ENCODE results near the gene ANKRD23.
A peak's percentile ranks its signal among the peaks of the same experiment; 100 is the strongest.
"Not testable (repeated sequence)": the region's sequence is repeated elsewhere in the genome, so short reads cannot be mapped to it uniquely, and the experiment has no call there.

ANKRD23 gene

DNA sequence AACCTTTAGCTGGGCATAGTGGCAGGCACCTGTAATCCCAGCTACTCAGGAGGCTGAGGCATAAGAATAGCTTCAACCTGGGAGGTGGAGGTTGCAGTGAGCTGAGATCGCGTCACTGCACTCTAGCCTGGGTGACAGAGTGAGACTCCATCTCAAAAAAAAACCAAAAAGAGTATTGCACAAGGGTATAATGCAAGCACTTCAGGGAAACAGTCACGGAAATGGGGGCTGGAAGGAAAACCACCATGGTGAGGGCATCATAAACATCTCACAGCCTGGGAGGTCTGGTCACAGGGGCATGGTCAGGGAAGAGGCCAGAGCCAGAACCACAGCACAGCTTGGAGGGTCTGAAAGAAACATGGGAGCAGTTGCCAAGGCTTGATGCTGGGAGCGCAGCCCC lies 19.2 kb upstream of the ANKRD23 start:
- DNase-seq (ENCODE audit: low spot score), result not testable (repeated sequence)

DNA sequence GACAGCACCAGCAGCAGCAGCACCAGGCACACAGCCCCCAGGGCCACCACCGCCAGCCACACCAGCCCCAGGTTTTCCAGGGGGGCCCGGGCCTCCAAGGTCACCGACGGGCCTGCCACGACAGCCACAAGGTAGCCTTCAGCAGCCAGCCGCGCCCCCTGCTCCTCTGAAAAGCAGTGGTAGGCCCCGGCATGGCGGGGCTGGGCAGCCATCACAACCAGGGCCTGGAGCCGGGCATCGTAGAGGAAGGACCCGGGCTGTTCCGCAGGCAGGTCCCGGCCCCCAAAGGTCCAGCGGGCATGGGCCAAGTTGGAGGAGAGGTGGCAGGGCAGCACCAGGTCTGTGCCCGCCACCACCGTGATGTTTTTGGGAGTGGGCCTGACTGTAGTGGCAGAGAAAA lies 17.3 kb upstream of the ANKRD23 start:
- no peak for DNase-seq (ENCODE audit: low spot score)

DNA sequence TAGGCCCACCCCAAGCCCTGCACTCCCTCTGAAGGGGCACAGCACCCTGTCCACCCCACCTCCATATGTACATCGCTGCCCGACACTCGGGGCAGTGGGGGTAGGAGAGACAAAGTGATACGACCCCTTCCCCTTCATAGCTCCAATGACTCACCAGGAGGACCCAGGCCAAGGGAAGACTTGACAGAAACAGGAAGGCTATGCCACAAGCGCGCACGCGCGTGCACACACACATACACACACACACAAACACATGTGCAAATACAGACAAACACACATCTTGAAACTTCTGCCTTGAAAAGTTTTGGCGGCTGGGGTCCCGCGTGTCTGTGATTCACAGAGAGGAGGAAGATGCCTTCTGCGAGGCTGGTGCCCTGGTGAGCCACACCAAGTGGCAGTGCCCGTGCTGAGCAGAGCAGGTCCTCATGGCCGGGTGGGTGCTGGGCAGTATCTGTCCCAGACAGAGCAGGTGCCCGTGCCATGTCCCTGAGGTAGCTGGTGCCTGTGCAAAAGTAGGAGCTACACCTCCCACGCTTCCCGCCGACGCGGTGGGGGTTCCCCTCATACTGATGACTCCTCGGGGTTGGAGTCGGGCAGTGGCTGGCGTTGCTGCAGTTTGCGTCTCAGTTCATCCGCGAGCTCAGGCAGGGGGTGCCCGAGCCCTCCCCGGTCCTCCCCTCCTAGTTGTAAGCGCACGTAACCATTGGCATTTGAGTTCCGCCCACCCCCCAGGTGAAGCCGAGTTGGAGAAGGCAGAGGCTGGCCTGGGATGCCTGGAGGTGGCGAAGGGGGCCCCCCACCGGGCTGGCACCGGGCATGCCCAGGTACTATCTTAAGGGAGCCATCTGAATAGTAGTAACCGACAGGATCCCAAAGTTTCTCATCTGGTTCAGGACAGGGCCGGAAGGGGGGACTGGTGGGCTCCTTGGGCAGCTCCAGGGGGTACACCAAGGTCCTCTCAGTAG lies 16.5 kb upstream of the ANKRD23 start:
- DNase-seq (ENCODE audit: low spot score), result no peak

DNA sequence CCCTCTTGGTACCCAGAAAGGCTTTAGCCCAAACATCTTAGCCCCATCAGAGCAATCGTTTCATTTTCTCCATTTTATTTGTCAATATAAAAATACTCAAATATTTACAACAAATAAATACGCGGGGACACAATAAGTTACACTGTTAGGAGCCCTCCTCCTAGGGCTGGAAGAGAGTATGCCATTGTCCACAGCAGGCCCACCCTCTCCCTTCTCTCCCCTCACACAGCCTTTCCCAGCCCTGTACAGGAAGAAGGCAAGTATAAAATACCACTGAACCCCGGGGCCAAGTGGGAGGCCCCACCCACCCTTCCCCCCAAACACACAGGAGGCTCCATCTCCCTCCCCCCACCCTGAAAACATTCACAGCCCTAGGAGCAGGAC lies 15.9 kb upstream of the ANKRD23 start:
- no peak for DNase-seq (ENCODE audit: low spot score)

DNA sequence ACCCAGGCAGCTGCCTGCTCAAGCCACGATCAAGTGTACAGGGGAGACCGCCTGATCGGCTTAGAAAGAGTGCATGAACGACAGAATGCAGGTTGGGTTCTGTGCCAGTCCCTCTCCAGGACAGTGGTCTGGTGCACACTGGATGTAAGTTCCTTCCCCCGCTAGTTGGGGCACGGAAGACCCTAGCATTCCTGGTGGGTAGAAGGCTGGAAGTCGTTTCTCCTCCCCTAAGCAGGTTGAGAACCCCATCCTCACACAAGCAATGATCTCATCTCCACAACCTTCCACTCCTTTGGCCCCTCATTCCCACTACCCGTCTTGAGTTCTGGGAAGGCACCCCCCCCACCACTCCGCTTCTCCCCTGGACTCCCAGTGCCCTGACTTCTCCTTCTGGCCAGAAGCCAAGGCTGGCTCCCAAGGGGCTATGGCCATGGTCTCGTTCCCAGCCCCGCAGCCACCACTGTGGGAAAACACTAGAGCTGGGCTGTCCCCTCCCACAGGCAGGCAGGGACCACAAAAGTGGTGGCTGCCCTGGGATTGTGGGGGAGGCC lies 15.4 kb upstream of the ANKRD23 start:
- DNase-seq (ENCODE audit: low spot score), result no peak

DNA sequence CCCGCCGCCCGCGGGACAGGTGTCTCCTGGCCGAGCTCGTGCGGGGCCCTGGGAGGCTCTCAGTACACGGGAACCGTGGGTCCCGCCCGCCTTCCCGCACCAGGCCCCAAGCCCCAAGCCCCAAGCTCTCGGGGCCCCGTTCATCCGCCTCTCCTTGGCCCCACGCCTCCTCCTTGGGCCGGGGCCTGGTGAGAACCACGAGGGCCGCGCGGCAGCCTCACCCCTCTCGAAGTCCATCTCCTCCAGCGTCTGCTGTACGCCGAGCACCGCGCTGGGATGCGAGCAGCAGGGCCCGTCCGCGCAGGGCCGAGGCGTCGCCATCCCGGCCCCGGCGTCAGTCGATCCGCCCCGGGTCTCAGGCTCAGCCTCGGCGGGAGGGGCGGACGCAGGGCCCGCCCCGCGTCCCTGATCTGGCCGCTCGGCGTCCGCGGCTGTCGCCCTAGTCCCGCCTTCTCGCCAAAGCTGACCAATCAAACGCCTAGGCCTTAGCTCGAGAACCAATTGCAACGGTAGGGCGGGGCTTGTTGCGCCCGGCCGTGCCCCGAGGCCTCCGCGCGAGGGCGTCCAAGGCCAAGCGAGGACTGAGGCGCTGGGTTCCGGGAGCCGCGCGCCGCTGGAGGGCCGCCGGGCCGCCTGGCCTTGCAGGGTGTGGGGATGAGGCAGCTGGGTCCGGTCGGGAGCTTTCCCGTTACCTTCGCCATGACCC lies 14.0 kb upstream of the ANKRD23 start, which contains the start of gene ANKRD39:
Gene ANKRD39, minus strand, starts transcription at position 350 of the 706 bp plus-strand sequence. Its CDS starts 29 bp downstream, at position 321.
- peak; percentile 99 for DNase-seq (ENCODE audit: low spot score)

DNA sequence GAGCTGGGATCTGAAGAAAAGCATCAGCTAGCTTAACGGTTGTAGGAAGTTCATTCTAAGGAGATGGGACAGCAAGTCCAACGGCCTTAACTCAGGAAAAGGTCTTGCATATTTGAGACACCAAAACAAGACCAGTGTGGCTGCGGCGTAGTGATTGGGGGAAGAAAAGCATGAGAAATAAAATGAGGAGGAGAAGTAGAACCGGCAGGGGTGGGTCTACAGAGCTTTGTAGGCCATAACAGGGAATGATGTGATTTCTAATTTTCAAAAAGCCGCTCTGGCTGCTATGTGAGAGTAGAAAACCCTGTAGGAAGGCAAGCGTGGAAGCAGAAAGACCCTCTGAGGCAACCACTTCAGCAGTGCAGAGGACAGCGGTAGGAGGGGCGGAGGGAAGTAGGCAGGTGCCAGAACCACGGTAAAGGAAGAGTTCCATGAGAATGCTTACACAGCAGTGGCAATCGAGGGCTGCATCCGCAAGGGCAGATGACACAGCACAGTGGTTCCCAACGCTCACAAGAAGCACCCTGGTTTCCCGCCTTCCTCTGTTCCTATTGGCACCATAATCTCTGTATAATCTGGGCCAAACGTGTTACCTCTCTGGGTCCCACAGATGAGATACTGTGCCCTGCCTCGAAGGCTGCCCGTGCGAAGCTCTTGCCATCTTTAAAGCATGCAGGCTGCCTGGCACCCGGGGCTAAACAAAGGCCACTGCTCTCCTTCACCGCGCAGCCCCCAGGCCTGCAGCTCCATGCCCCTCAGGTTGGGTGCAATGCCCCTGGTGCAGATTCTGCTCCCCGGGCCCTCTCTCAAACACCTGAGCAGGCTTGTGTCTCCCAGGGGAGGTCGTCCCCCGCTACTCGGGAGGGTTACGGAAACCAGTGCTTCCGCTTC lies 13.2 kb upstream of the ANKRD23 start:
- DNase-seq (ENCODE audit: low spot score), result no peak

DNA sequence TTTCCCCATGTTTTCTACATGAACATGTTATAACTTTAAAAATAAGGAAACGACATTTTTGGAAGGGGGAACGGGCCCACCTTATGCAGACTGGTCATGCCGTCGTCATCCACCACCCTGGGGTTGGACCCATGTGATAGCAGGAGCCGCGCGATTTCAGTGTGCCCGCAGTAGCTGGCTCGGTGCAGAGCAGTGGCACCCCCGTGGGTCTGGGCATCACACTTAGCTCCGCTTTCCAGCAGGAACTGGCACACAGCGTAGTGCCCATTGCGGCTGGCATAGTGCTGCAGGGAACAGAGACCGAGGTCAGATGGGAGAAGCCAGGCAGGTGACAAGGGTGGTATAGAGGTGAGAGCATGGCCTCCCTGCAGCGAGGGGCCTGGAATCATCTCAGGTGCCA lies 9.5 kb upstream of the ANKRD23 start:
- DNase-seq (ENCODE audit: low spot score), result no peak

DNA sequence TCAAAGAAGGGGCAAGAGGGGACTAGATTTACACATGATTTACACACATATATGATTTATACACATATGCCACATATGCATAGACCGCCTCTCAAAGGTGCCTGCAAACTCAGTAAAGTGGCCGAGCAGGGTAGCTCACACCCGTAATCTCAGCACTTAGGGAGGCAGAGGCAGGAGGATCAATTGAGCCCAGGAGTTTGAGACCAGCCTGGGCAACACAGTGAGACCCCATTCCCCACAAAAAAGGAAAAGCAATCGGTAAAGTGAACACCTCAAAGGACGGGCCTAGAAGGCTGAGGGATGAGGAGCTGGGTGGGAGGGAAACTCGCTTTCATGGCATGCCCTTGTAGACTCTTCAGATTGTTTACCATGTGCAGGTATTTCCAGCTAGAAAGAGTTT lies 8.8 kb upstream of the ANKRD23 start:
- no peak for DNase-seq (ENCODE audit: low spot score)

DNA sequence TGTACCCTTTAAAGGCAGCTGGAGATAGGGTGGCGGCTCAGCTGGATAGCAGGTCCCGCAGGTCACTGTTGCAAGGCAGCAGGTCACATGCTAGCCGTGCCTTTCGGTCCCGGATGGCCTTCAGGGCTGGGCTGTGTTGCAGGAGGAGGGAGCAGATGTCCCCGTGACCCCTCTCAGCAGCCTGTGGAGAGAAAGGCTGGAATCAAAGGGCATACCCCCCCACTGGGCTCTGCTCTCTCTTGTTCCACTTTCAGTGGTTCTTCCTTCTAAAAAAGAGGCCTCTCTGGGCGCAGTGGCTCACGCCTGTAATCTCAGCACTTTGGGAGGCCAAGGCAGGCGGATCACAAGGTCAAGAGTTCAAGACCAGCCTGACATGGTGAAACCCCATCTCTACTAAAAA lies 4.4 kb upstream of the ANKRD23 start:
- no peak for DNase-seq (ENCODE audit: low spot score)

DNA sequence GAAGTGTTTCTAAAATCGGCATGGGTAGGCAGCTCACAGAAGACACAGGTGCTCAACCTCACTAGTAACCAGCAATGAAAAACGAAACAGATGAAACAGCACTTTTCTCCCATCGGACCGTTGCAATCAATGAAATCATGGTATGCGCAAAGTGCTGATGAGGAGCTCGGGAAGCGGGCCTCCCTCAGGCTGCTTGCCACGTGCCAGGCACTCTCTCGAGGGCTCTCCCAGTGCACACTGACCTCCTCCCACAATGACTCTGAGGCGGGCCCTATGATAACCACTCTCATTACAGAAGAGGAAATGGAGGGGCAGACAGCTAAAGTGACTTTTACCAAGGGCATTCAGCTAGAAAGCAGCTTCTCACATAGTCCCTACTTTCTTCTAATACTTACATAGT lies 3.8 kb upstream of the ANKRD23 start:
- no peak for DNase-seq (ENCODE audit: low spot score)

DNA sequence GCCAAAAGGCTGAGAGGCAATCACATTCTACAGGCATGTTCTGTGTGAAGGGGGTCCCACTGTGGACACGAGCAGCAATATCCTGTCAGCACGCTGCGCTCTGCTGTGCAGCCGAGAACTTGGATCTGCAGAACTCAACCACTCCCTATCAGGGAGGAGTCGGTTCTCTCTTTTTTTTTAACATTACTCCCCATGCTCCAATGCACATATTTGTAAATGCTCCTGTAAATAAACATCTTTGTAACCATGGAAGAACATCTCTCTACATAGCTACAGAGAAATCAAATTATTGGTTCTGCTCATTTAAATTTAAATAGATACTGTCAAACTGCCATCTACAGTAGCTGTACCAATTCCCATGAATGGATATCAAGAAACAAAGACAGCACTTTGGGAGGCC lies 3.0 kb upstream of the ANKRD23 start:
- DNase-seq (ENCODE audit: low spot score), result no peak

DNA sequence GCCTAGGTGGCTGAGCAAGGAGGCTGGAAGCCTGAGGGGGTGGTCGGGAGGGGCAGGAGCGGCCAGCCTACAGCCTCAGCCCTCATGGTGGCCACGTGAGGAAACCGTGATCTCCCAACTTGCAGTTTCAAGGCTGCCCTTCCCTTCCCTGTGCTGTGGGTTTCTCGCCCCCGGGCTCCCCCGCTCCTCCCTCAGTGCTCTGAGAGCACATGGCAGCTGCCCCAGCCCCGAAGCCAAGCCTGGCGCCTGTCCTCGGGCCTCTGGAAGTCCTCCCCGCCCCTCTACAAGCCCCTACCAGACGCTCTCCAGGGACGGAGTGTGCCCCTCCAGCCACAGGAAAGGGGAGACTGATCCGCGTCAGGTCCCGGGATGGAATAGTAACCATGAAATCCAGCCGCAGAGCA lies 586 bp upstream of the ANKRD23 start:
- DNase-seq (ENCODE audit: low spot score), result no peak

DNA sequence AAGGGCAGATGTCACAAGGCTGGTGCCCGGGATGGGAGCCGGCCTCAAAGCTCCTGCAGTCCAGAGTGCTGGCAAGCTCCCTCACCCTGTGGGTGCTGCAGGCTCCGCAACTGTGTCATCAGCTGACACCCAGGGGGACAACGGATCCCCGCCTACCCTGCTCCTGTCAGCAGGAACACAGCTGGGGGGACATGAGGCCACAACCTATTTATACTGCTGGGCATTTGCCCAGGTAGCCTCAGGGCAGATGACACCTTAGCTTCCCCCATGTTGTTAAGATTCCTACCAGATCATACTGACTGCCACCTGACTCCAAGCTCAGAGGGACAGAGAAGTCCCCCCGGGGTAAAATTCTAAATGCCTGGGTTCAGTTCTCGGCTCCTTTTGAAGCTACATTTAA lies 1.2 kb downstream of the ANKRD23 start:
- DNase-seq (ENCODE audit: low spot score), result no peak

DNA sequence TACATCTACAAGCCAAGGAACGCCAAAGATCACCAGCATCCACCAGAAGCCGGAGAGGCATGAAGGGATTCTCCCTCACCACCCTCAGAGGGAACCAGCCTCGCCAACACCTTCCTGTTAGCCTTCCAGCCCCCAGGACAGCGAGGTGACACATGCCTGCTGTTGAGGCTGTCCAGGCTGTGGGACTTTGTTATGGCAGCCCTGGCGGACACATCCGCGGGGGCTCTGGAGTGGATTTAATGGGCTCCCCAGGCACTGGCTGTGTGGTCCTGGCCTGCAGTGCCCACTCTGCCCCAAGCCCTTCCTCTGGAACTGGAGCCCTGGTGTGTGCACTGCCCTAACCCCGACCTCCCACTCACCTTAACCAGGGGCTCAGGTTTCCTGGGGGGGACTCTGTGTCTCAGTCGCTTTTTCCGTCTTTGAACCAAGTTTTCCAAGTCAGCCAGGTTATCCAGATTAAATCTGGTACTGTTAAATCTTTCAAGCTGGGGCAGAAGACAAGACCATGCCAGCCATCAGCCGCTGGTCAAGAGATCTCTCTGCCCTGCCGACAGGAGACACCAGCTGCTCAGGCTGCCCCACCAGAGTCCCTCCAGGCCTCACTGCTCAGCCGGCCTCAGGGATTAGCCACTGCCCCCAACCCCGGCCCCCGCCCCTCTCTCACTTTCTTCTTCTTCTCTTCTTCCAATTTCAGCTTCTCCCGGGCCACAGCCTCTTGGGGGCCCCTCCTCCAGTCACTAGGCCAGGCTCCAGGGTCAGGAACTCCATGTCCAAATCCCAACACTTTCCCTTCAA lies 1.9 kb downstream of the ANKRD23 start:
- DNase-seq (ENCODE audit: low spot score), result no peak

DNA sequence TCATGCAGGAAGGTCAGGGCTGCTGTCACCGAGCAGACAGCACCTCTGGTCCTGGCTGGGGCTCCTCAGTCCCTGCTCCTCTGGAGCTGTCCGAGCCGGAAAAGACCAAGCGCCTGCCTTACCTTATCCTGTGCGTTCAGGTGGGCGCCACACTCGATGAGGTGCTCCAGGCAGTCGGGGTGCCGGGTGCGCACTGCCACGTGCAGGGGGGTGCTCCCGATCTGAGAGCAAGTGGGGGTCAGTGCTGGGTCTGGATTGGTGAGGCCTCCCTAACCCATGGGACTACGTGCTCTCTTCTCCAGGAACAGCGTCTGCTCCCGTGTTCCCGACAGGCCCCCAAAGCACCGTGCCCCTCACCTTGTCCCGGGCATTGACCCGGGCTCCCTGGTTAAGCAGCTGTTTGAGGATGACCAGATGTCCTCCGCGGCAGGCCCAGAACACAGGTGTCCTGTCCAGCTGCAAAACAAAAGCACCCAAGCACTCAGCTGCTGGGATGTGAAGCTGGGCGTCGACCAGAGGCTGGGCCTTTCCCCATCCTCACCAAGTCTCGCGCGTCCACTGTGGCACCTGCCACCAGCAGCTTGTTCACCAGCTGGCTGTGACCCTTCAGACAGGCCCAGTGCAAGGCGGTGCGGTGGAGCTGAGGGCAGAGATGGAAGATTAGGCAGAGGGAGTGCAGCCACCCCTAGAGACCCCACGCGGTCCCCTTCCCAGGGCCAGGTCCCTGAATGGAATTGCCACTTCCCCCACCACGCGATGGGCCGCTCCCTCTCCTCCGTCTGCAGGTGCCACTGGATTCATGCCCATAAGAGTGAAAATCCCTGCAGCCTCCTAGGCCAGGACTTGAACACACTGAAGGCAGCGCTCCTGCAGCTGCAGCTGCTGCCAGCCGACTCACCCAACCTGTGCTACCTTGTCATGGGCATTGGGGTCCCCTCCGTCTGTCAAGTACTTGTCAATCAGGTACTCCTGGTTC lies 3.7 kb downstream of the ANKRD23 start:
- no peak for DNase-seq (ENCODE audit: low spot score)

DNA sequence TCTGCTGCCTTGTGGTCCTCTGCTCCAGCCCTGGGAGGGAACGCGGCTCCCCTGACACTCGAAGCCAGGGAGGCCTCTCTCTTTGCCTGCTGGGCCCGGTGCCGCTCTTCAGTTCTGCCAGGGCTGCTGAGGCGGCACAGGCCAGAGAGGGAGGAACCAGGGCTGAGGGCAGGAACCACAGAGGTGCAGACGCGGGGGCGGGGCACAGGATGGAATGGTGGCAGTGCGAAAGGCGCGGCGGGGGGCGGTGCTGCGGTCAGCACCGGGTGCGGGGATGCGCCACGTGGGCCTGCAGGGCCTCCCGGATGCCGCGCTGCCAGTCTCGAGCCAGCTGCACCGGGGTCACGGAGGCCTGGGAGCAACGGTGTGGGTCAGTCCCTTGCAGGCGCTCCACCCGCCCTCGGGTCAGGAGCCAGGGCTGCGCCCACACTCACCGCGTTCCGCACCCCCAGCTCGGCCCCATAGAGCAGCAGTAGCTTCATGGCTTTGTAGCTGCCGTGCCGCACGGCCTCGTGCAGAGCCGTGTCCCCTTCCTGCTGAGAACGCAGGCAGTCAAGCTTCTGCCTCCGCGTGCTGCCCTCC lies 4.4 kb downstream of the ANKRD23 start:
- DNase-seq (ENCODE audit: low spot score), result no peak

DNA sequence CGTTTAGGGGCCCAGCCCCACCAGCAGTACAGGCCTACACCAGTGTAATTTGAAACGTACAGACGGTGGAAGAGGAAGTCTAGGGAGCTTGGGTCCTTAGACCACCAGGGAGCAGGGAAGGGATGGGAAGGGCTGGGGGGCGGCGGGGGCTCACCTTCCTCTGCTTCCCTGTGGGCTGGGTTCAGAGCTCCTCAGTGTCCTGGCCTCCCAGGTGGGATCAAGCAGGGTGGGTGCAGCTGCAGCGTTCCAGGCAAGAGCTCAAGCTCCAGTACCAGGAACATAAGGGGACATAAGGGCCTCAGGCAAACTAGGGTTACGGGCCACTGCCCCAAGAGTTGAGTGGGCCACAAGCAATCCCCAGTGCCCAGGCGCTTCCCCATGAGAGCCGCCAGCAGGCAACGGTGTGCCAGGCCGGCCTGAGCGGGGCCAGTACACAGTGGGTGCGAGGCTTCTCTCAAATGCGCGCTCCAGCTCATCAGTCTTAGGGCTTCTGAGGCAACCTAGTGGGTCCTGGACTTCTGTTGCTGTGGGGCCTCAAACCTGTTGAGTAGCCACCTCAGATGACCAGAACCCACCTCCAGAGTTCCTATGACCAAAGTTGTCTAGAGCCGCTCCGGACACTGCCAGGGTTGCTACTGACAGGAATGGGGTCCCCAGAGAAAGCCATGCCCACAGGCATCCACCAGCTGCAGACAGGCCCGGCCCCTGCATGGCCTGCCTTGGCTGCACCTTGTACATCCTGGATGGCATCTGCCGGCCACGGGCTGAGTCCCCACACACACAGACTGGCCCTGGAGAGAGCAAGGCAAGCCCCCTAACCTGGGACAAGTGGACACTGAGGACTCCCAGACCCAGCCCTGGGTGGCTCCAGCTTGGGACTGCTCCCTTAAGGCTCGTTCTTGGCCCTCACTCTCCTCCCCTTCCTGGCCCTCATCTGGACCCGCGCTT lies 5.2 kb downstream of the ANKRD23 start:
- DNase-seq (ENCODE audit: low spot score), result no peak
